IMR-90 (cell line): ENCODE data around the gene S1PR4. TPM values are rescaled to one million over a fixed set of nuclear protein-coding genes. Genes with fewer than 3 reads are reported as not detected.

ENCODE experiments used
- ATAC-seq: fragments of 200-7000 bp; cut with Tn5 transposase; 2 replicates; pipeline ENCODE4 v1.9.1; 2020; ENCODE audit warnings: low read depth, mild to moderate bottlenecking, moderate library complexity
- BruUV-seq: library from RNA; stranded (reverse); fragments of 400-500 nt; replicated peaks from 2 replicates; lab custom pipeline; 2021; lab: Mats Ljungman, UMichigan
- CTCF ChIA-PET: fragments of 300-600 bp; formaldehyde crosslinking; extraction: SDS; loops from one replicate; lab custom pipeline; 2021; ENCODE audit warnings: antibody characterized with exemption; lab: Yijun Ruan, JAX
- POLR2A ChIA-PET: fragments of 300-600 bp; sonication (Branson Sonifier 250); formaldehyde crosslinking; loops from one replicate; lab custom pipeline; 2022; ENCODE audit warnings: antibody characterized with exemption; ENCODE audit not compliant: unreplicated experiment; lab: Charles Lee
- DNase-seq: peaks from one replicate; pipeline ENCODE4 v3.0.0; 2013
- H2AFZ ChIP-seq: replicated peaks from 2 replicates; pipeline ENCODE3; 2013; ENCODE audit warnings: low read length, mild to moderate bottlenecking; ENCODE audit not compliant: poor library complexity
- H2AK5ac ChIP-seq: 2 replicates; pipeline ENCODE4 v1.6.1; 2013; ENCODE audit warnings: low read depth, low read length, inconsistent platforms
- H2AK9ac ChIP-seq: replicated peaks from 2 replicates; pipeline ENCODE3; 2013; ENCODE audit warnings: mild to moderate bottlenecking, low read depth, low read length, moderate library complexity; ENCODE audit not compliant: poor library complexity
- H2BK120ac ChIP-seq: 2 replicates; pipeline ENCODE4 v1.6.1; 2013; ENCODE audit warnings: low read depth, low read length, inconsistent platforms
- H2BK15ac ChIP-seq: 3 replicates; pipeline ENCODE4 v1.6.1; 2013; ENCODE audit warnings: low read depth, low read length, inconsistent platforms
- H2BK20ac ChIP-seq: 2 replicates; pipeline ENCODE4 v1.6.1; 2013; ENCODE audit warnings: low read depth, mild to moderate bottlenecking, inconsistent platforms, low read length, moderate library complexity
- H2BK5ac ChIP-seq: 2 replicates; pipeline ENCODE4 v1.6.1; 2013; ENCODE audit warnings: mild to moderate bottlenecking, low read depth, low read length, inconsistent platforms; ENCODE audit not compliant: poor library complexity, severe bottlenecking
- H3K14ac ChIP-seq: replicated peaks from 2 replicates; pipeline ENCODE4 v1.6.1; 2013; ENCODE audit warnings: low read depth, low read length, inconsistent platforms
- H3K18ac ChIP-seq: 2 replicates; pipeline ENCODE4 v1.6.1; 2013; ENCODE audit warnings: low read depth, low read length, control low read depth
- H3K23ac ChIP-seq: 2 replicates; pipeline ENCODE4 v1.6.1; 2013; ENCODE audit warnings: low read depth, low read length, inconsistent platforms
- H3K27ac ChIP-seq: 2 replicates; pipeline ENCODE4 v1.5.1; 2013; ENCODE audit warnings: mild to moderate bottlenecking, control low read depth, low read length; ENCODE audit not compliant: insufficient read depth
- H3K27me3 ChIP-seq: 2 replicates; pipeline ENCODE4 v1.6.1; 2013; ENCODE audit warnings: low read length; ENCODE audit not compliant: control insufficient read depth, insufficient read depth
- H3K36me3 ChIP-seq: 2 replicates; pipeline ENCODE4 v1.6.1; 2013; ENCODE audit warnings: low read length, mixed read lengths; ENCODE audit not compliant: control insufficient read depth, insufficient read depth
- H3K4ac ChIP-seq: 2 replicates; pipeline ENCODE4 v1.6.1; 2013; ENCODE audit warnings: low read depth, low read length, inconsistent platforms
- H3K4me1 ChIP-seq: 2 replicates; pipeline ENCODE4 v1.6.1; 2013; ENCODE audit warnings: low read length, mixed read lengths; ENCODE audit not compliant: control insufficient read depth, insufficient read depth
- H3K4me2 ChIP-seq: 2 replicates; pipeline ENCODE4 v1.6.1; 2013; ENCODE audit warnings: low read depth, mild to moderate bottlenecking, control low read depth, low read length, moderate library complexity
- H3K4me3 ChIP-seq: 2 replicates; pipeline ENCODE4 v1.5.1; 2013; ENCODE audit warnings: low read depth, mild to moderate bottlenecking, control low read depth, low read length, moderate library complexity; ENCODE audit not compliant: insufficient read depth
- H3K56ac ChIP-seq: 2 replicates; pipeline ENCODE4 v1.6.1; 2013; ENCODE audit warnings: low read length, inconsistent platforms; ENCODE audit not compliant: insufficient read depth; ENCODE audit errors: extremely low read depth
- H3K79me1 ChIP-seq, 2 experiments: 2 replicates each; pipeline ENCODE4 v1.6.1; 2013; ENCODE audit warnings: low read length in 2 of 2, inconsistent platforms in 1 of 2, low read depth in 1 of 2
- H3K9ac ChIP-seq: 2 replicates; pipeline ENCODE4 v1.6.1; 2013; ENCODE audit warnings: low read depth, low read length, control low read depth
- H3K9me1 ChIP-seq: 2 replicates; pipeline ENCODE4 v1.6.1; 2013; ENCODE audit warnings: low read length, inconsistent platforms; ENCODE audit not compliant: insufficient read depth
- H3K9me3 ChIP-seq: 2 replicates; pipeline ENCODE4 v1.6.1; 2013; ENCODE audit warnings: low read length; ENCODE audit not compliant: control insufficient read depth, insufficient read depth
- H4K20me1 ChIP-seq: 2 replicates; pipeline ENCODE4 v1.6.1; 2013; ENCODE audit warnings: low read length, inconsistent platforms; ENCODE audit not compliant: insufficient read depth
- H4K5ac ChIP-seq: 2 replicates; pipeline ENCODE4 v1.6.1; 2013; ENCODE audit warnings: mild to moderate bottlenecking, low read depth, low read length, control low read depth
- H4K8ac ChIP-seq, 2 experiments: 2 replicates each; pipeline ENCODE4 v1.6.1; 2013; ENCODE audit warnings: low read depth in 2 of 2, low read length in 2 of 2, control low read depth in 1 of 2, inconsistent platforms in 1 of 2
- H4K91ac ChIP-seq: 2 replicates; pipeline ENCODE4 v1.6.1; 2013; ENCODE audit warnings: low read depth, low read length, inconsistent platforms; ENCODE audit not compliant: insufficient read depth
- BHLHE40 ChIP-seq: fragments of 150-350 bp; IDR thresholded peaks from 2 replicates; pipeline ENCODE4 v1.6.1; 2016; ENCODE audit warnings: mild to moderate bottlenecking, low read depth, low read length
- CEBPB ChIP-seq: IDR thresholded peaks from 2 replicates; pipeline ENCODE4 v1.6.1; 2012; ENCODE audit warnings: low read depth, low read length, improper control_type of control experiment
- CTCF ChIP-seq: conservative IDR thresholded peaks from 2 replicates; pipeline ENCODE4 v1.5.1; 2012; ENCODE audit warnings: mild to moderate bottlenecking, low read depth, low read length, improper control_type of control experiment
- FOS ChIP-seq: fragments of 150-350 bp; IDR thresholded peaks from 2 replicates; pipeline ENCODE4 v1.6.1; 2016; ENCODE audit warnings: low read depth, low read length
- MAFK ChIP-seq: IDR thresholded peaks from 2 replicates; pipeline ENCODE4 v1.6.1; 2012; ENCODE audit warnings: low read depth, low read length, improper control_type of control experiment
- MAZ ChIP-seq: IDR thresholded peaks from 2 replicates; pipeline ENCODE4 v1.6.1; 2012; ENCODE audit warnings: low read depth, mild to moderate bottlenecking, low read length, improper control_type of control experiment, moderate library complexity, borderline replicate concordance
- MXI1 ChIP-seq: IDR thresholded peaks from 2 replicates; pipeline ENCODE4 v1.6.1; 2012; ENCODE audit warnings: low read depth, mild to moderate bottlenecking, low read length, moderate library complexity, borderline replicate concordance
- NFE2L2 ChIP-seq: fragments of 150-350 bp; IDR thresholded peaks from 2 replicates; pipeline ENCODE4 v1.6.1; 2016; ENCODE audit warnings: low read depth, mild to moderate bottlenecking, low read length
- POLR2A ChIP-seq: IDR thresholded peaks from 2 replicates; pipeline ENCODE4 v1.6.1; 2012; ENCODE audit warnings: mild to moderate bottlenecking, low read depth, low read length
- RAD21 ChIP-seq: IDR thresholded peaks from 2 replicates; pipeline ENCODE4 v1.6.1; 2012; ENCODE audit warnings: low read length, improper control_type of control experiment
- WGBS, 2 experiments: methylation state at CpG; one replicate each; pipeline versions ENCODE4 v1.1.5 to v1.1.7; 2013; ENCODE audit warnings: missing lambda C conversion rate in 2 of 2; ENCODE audit not compliant: insufficient read length in 1 of 2; ENCODE audit errors: extremely low coverage in 2 of 2; 5-methylcytosine and 5-hydroxymethylcytosine counted together
- dilution Hi-C: fragments of 300-500 bp; cut with HindIII; formaldehyde crosslinking; loops from one replicate; pipeline ENCODE4 v1.14.3; 2018; ENCODE audit warnings: low sequenced_read_pairs; ENCODE audit not compliant: unreplicated experiment
- in situ Hi-C: fragments of 300-500 bp; cut with MboI; formaldehyde crosslinking; loops from 3 replicates; pipeline ENCODE4 v1.14.3; 2019; ENCODE audit warnings: low sequenced_read_pairs, inconsistent platforms, mixed read lengths
- intact Hi-C: fragments of 100-400 bp; cut with micrococcal nuclease; formaldehyde crosslinking; loops from 2 replicates; pipeline ENCODE4 v1.10.0; 2022
- polyA plus RNA-seq, 3 experiments: library from polyadenylated mRNA; depleted of rRNA; stranded (reverse); fragments of >200 nt; gene quantifications; 2 replicates each; pipeline ENCODE4 v1.2.3, GENCODE V29; 2012; ENCODE audit warnings: low replicate concordance in 1 of 3
- total RNA-seq: library from RNA; depleted of rRNA; stranded (reverse); fragments of >200 nt; gene quantifications from 2 replicates; pipeline ENCODE4 v1.2.3, GENCODE V29; 2012

S1PR4 gene
- total and polyA plus RNA-seq, 2 of the 4 experiments (the other 2 are of a cell fraction), result not detected

GRCh38 chr19:3157096-3157845 is 21.3 kb upstream of the S1PR4 start:
- dilution Hi-C loops, result no loop called here
- WGBS, 2 experiments, result 81% methylated on average over 8 of the region's 23 CpGs; no CpG with 5 or more reads in 1 of the 2 experiments

More at GRCh38 chr19:3157096-3157845, 21.3 kb upstream of the S1PR4 start:
- H3K4ac ChIP-seq, result no peak overlapping the region
- H4K8ac ChIP-seq, result no peak overlapping the region
- peaks cover 0 to 17% of the 10 kb centered on the region in 2 experiments; a peak in 2 of 4 replicates for H3K79me1 ChIP-seq
- H3K36me3 ChIP-seq, result no peaks in the 10 kb centered on the region
- H3K4me2 ChIP-seq, result no peak overlapping the region
- no peak for DNase-seq
- H3K9me3 ChIP-seq, result peaks cover 4% of the 10 kb centered on the region; the same call in 1 of the 2 replicates
- H2AK5ac ChIP-seq, result peak overlapping the region; percentile 49; the same call in 1 of the 2 replicates
- H2BK20ac ChIP-seq, result peak overlapping the region; percentile 39; the same call in 1 of the 2 replicates
- H3K56ac ChIP-seq, result no peak overlapping the region
- TF ChIP-seq POLR2A (no peak), CEBPB (no peak), MAFK (no peak), CTCF (no peak), MAZ (no peak), BHLHE40 (no peak), RAD21 (no peak), NFE2L2 (no peak), FOS (no peak), MXI1 (no peak)
- H2BK15ac ChIP-seq, result no peak overlapping the region
- no peak overlapping the region for H2BK5ac ChIP-seq
- no peak overlapping the region for H3K4me3 ChIP-seq
- H3K4me1 ChIP-seq, result peaks cover 4% of the 10 kb centered on the region; the same call in 1 of the 2 replicates
- no peak overlapping the region for H4K5ac ChIP-seq
- H2BK120ac ChIP-seq, result peak overlapping the region; percentile 2; the same call in 1 of the 2 replicates
- ChIA-PET POLR2A (no interaction called here), CTCF (no interaction called here)
- in situ Hi-C loops (no loop called here), intact Hi-C loops (no loop called here)
- no TSS peak for BruUV-seq
- peaks cover 13% of the 10 kb centered on the region for H3K9me1 ChIP-seq
- no peak overlapping the region for H3K14ac ChIP-seq
- H3K27ac ChIP-seq, result no peak overlapping the region
- H4K91ac ChIP-seq, result no peak overlapping the region
- no peak overlapping the region for H3K23ac ChIP-seq
- peak overlapping the region; percentile 15 for H2AK9ac ChIP-seq
- ATAC-seq, result no peak
- H4K20me1 ChIP-seq, result no peaks in the 10 kb centered on the region
- no peak overlapping the region for H3K18ac ChIP-seq
- no peak overlapping the region for H2AFZ ChIP-seq
- no peak overlapping the region for H3K9ac ChIP-seq
- no peaks in the 10 kb centered on the region for H3K27me3 ChIP-seq
